HG03469 (cell line): ENCODE data around the gene BOK.
"Not testable (repeated sequence)": the region's sequence is repeated elsewhere in the genome, so short reads cannot be mapped to it uniquely, and the experiment has no call there.

Experiments used
- ATAC-seq: cut with Tn5 transposase; IDR thresholded peaks from one replicate; pipeline ENCODE4 v1.9.1; 2021; ENCODE audit warnings: mild to moderate bottlenecking, moderate library complexity, moderate number of reproducible peaks; ENCODE audit not compliant: unreplicated experiment

Gene BOK, protein sequence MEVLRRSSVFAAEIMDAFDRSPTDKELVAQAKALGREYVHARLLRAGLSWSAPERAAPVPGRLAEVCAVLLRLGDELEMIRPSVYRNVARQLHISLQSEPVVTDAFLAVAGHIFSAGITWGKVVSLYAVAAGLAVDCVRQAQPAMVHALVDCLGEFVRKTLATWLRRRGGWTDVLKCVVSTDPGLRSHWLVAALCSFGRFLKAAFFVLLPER

DNA sequence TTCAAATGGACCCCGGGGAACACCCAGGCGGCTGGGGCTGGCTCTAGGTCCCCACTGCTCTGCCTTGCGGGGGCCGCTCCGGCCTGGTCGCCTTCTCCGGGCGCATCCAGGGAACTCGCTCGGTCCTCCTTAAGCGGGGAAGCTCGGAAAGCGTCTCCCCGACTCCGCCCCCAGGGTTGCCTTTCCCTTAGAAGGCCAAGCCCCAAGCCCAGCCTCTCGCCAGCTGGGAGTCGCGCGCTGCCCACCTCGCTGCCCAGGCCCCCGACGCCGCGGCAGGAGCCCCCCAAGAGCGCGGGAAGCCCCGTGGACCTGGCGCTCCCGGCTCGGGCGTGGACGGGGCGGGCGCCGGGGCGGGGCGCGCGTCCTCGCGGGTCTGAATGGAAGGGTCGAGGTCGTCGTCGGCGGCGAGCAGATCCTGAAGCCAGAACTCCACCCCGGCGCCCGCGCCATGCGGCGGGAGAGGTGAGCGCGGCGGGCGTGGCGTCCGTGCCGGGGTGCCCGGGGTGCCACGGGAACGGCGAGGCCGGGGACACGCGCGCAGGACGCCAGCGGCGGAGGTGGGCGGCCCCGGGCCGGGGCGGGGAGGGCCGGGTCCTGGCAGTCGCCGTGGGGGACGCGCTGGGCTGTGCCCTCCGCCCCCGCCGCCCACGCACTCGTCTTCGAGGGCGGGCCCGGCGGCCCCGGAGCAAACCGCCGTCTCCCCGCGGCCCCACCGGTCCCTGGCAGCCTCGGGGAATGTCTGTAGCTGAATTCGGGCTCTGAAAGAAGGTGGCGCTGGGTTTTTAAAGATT is at the start of gene BOK:
BOK (plus strand) TSS at position 214 of the 791 bp plus-strand sequence. CDS start 739 bp downstream, outside the sequence.
- no peak for ATAC-seq

DNA sequence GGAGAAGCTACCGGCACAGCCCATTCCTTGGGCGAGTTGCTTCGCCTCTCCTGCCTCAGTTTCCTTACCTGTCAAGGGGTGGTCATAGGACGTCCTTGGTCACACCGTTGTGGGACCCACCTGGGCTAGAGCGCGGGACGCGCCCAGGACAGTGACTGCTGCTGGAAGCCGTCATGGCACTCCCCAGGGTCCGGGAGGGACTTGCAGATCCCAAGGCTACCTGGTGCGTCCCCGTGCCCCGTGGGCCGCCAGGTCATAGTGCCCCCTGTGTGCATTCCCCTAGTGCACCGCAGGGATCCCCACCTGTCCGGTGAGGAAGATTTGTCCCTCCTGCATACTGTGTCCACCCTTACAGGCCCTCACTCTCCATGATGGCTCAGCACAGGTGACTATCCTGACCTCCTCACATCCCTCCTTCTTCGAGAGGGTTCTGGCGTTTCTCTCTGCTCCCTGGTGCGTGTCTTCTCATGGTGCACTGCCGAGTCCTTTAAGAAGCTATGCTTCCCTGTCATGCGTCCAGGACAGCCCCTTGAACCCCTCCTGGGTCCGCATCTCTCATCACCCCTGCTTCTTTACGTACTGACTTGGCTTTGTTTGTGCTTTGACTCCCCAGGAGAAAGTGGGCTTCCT is 49.3 kb upstream of the BOK start:
- no peak for ATAC-seq

DNA sequence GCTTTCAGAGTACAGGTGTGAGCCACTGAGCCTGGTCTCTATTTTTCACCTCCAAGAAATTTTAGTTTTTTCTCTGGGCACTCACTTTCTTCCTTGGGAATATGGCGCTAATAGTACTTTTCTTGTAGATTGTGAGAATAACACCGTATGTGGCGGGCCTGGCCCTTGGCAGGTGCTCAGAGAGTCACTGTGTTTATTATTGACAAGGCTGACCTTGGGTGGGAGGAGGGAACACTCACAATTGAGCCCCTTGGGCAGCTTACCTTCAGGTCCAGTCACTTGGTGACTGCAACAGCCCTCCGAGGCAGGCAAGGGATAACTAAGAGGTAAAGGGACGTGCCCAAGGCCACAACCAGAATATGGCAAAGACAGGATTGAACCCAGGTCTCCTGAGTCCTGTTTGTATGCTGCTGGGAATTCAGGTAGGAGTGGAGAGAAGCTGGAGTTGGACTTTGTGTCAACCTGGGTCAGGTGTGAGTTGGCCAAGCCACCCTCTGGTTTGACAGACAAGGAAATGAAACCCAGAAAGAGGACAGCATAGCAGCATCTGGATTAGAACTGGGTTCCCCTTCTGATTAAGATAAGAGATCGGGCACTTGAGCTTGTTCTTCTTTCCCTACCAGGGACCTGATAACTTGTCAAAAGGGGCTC is 47.3 kb upstream of the BOK start:
- ATAC-seq = no peak

DNA sequence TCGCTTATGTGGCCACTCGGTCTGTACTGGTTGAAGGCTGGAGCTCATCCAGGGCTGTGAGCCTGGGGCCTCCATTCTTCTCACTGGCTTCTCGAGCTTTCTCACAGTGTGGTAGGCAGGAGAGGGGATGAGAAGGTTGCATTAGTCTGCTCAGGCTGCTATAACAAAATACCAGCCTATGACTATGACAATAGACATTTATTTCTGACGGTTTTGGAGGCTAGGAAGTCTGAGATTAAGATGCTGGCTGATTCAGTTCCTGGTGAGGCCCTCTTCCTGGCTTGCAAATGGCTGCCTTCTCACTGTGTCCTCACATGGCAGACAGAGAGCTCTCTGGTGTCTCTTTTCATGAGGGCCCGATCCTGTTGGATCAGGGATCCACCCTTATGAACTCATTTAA is 44.0 kb upstream of the BOK start:
- ATAC-seq = no peak

DNA sequence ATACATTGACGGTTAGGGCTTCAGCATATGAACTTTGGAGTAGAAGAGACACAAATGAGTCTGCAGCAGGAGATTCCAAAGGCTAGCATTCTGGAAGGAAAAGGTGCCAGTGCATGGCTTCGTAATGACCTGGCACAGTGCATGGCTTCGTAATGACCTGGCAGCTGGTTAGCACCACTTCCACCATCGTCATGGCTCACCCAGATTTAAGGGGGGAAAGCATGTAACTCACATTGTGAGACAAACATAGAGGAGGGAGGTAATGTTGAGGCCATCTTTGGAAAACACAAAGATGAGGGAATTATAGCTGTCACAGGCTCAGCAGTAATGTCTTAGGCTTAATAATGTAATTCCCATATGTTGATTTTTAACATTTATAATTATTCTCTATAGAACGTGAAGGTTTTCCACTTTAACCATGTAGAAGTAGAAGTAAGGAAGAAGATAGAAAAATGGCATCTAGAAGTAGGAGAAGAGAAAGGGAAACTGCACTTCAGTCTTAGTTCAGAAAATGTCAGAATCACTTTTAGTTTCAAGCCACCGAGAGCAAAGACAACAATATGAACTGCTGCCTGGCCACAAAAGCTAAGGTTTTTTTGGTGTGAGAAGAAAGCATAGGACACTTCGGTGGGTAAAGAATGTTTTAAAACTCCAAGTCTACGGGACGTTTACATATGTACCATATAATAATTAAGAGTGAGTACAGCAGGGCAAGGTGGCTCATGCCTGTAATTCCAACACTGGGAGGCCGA is 43.4 kb upstream of the BOK start:
- ATAC-seq = no peak

DNA sequence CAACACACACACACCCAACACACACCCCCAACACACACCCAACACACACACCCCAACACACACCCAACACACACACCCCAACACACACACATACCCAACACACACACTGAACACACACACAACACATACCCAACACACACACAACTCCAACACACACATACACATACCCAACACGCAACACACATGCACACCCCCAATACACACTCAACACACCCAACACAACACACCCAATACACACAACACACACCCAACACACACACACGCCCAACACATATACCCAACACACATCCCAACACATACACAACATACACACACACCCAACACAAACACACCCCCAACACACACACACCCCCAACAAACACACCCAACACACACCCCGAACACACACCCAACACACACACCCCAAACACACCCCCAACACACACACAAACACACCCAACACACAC is 42.0 kb upstream of the BOK start:
- ATAC-seq = no peak

DNA sequence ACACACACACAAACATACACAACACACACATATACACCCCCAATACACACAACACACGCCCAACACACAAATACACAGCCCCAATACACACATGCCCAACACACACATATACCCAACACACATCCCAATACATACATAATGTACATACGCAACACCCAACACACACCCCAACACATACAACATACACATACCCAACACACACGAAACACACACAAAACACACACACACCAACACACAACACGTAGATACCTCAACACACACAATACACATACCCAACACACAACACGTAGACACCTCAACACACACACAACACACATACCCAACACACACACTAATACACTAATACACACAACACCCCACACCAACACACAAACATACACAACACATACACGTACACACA is 41.2 kb upstream of the BOK start:
- no peak for ATAC-seq

DNA sequence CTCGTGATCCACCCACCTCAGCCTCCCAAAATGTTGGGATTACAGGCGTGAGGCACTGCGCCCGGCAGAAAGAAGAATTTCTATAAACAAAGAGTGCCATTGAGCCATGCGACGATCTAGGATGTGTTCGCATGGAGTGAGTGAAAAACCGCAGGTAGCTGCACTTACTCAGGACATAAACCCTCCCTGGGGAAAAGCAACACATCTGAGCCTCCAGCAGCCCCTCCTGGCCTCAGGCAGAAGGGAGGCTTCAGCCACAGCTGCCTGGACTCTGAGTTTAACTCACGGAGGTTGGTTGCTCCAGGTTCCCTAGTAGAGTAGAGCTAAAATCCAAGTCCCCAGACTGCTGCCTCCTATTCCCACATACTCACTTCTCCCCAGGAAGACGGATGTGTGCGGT is 38.9 kb upstream of the BOK start:
- no peak for ATAC-seq

DNA sequence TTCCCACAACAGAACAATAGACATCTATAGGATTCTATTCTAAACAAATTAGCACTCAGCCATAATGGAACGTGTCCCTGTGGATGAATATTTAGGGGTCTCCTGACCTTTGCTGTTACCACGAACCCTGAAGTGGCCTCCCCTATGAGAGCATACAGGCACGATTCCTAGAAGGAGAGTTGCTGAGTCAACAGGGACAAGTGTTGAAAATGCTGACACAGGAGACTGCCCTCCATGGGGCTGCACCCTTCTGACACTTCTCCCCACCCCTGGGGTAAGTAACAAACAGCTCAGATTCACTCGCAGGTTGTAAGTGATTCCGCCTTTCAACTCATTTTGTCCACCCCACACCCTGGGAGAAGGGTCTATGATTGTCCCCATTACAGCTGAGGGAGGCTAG is 36.1 kb upstream of the BOK start:
- ATAC-seq = no peak

DNA sequence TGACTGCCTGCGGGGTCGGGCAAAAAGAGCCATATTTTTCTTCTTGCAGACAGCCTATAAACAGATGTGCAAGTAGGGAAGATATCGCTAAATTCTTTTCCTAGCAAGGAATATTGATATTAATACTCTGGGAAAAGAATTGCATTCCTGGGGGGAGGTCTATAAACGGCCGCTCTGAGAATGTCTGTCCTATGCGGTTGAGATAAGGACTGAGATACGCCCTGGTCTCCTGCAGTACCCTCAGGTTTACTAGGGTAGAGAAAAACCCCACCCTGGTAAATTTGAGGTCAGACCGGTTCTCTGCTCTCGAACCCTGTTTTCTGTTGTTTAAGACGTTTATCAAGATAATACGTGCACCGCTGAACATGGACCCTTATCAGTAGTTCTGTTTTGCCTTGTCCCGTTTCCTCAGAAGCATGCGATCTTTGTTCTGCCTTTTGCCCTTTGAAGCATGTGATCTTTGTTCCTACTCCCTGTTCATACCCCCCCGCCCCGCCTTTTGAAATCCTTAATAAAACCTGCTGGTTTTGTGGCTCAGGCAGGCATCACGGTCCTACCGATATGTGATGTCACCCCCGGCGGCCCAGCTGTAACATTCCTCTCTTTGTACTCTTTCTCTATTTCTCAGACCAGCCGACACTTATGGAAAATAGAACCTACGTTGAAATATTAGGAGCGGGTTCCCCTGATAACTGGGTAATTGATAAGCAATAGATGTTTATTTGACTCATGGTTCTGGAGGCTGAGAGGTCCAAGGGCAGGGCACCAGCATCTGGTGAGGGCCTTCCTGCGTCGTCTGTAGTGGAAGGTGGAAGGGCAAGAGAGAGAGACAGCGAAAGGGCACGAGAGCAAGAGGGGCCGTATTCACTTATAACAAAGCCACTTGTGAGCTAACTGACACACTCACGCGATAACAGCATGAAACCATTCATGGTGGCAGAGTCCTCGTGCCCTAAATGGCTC is 32.4 kb upstream of the BOK start:
- ATAC-seq = not testable (repeated sequence)

DNA sequence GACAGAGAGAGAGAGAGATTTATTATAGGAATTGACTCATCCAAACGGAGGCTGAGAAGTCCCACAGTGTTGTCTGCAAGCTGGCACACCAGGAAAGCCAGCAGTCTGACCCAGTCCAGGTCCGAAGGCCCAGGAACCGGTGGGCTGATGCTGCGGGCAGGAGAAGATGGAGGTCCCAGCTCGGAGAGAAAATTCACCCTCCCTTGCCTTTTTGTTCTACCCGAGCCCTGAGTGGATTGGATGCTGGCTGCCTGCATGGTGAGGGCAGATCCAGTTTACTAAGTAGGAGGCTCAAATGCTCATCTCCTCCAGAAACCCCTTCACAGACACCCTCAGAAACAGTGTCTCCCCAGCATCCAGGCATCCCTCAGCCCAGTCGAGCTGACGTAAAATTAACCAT is 28.0 kb upstream of the BOK start:
- ATAC-seq = no peak

DNA sequence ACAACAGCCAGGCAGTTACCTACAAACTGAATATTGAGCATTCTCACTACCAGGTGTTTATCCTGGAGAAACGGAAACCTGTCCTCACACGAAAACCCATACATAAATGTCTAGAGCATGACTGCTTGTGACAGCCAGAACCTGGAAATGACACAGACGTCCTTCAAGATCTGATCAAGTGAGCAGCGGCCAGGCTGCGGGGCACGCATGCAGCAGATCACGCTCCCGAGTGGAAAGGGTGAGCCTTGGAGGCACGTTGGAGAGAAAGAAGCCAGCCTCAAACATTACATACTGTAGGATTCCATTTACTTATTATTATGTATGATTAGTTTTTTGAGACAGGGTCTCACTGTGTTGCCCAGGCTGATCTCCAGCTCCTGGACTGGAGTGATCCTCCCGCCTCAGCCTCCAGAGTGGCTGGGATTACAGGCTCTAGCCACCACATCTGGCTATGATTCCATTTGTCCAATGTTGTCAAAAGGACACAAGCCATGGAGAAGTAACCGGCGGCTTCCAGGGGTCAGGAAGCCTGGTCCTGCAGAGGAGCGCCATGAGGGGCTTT is 27.3 kb upstream of the BOK start:
- no peak for ATAC-seq

DNA sequence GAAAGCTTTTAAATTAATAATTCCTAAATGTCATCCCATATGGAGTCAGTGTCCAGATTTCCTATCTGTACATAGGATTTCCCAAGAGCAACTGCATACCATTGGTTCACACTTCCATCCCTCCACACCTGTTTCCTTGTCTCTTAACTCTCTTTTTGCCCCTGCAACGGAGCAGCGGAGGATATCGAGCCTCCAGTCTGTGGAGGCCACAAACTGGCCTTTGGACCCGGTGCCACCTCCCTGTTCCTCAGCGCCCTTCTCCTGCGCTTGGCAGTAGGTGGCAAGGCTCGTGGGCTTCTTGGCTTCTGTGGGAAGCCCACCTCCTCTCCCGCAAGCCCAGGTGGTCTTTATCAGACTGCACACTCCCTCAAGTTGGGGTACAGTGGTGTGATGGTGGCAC is 26.4 kb upstream of the BOK start:
- no peak for ATAC-seq

DNA sequence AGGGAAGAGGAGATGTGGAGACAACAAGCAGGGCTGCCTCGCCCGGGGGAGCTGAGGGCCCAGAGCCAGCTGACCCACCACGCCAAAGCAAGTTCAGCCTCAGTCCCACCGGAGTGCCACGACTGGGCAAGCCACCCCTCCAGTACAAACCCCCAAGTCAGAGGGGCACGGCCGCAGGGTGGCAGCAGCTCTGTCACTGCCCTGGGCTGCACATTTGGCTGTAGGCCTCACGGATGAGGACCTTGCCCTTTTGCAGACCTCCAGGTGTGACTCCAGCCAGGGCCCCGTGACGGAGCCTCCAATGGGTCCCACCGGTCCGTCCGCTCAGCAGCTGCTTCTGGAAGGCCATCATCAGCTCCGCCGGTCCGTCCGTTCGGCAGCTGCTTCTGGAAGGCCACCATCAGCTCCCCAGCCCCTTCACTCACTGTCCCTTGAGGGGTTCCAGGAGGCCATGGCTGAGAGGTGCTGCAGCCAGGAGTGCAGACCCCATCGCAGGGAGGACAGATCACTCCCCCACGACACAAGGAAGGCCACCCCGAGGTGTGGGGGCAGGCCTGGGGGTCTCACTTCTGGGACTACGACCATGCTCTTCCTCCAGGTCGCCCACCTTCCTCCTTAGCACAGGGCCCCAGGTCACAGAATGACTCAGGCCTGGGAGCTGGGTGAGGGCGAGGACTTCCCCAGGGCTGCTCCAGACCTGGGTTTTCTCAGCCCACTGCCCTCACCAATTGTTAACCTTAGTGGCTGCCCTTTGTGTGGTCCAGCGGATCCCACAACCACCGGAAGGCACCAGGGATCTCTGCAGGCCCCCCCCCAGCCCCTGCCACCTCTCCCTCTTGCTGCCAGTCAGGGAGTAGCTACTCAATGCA is 25.6 kb upstream of the BOK start:
- ATAC-seq = no peak

DNA sequence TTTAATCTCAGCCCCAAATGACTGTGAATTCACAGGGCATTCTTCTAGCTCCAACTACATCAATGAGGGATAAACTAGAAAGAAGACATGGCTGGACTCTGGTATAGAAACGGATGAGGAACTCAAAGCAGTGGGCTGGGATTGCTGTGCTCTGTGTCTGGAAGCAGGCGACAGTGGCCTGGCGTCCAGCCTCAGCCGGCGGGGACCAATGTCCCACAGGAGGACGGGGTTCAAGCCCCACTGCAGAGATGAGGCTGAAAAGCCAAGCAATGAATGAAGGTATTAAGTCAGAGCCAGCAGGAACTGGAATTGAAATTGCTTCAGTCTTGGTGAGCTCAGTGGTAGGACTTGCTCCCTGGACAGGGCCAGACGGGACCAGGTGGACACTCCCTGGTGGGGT is 24.3 kb upstream of the BOK start:
- ATAC-seq = no peak

DNA sequence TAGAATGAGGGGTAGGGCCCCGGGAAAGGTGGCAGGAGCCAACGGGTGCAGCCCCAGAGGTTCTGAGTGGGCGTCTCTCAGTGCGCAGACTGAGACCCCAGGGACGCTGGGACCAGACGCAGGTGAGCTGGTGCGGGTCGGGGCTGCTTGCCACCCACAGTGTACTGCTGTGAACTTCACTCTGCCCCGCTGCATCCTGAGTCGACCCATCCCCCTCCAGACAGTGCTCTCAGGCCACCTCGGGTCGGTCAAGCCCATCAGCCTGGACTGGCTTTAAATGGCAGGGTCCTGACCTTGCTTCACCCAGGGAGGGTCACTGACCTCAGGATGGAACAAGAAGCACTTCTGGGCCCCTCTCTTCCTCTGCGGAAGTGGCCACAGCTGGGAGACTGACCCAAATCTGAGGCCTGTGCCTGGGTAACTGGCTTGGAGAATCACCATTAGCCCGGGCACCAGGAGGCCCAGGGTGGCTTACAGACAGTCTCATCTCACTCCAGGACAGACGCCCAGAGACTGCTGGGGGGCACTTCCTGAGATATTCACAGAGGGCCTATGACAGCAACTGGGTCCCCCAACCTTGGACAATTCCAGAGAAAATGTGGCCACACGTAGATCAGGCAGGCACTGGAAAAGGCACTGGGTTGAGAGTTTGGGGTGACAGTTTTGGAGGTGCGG is 23.7 kb upstream of the BOK start:
- ATAC-seq = no peak

DNA sequence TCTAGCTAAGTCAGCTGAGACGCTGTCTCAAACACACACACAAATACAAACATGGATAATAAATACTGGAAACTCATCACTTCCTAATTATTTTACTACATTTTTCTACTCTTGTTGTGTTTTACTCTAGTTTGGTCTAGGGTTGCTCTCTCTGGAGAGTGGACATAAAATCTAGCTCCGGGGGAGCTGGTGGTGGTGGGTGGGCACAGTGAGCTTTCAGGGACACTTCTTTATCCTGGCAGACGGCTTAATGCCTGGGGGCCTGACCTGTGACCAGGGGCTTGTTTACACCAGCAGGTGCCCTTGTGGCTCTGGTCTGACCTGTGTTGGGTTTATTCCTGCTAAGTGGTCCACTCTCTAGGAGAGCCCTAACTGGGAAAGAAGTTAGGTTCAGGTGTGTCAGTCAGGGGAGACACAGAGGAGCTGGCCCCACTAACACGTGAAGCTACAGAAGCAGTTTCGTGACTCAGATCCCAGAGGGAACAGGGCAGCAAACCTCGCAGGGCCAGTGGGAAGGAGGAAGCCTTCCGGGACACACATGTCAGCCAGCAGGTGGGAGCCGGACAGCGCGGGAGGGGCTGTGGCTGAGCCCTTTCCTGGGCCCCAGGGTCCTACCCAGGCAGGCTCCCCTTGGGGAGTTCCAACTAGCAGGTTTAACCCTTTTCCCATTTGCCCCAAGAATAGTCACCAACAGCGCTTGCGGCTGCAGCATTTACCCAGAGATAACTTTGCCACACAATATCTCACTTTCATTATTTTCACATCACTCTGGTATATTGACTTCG is 22.5 kb upstream of the BOK start:
- ATAC-seq = no peak
